Fibroblast of villous mesenchyme (primary cell): ENCODE results near the gene OSBPL10. TPM values are rescaled to one million over a fixed set of nuclear protein-coding genes. Genes with fewer than 3 reads are reported as not detected.

ENCODE experiments used
- DNase-seq: peaks from one replicate; pipeline ENCODE4 v3.0.0-alpha.2; 2010; ENCODE audit warnings: low read depth
- H3K4me3 ChIP-seq: 2 replicates; pipeline ENCODE4 v1.5.1; 2011; ENCODE audit warnings: low read depth, mild to moderate bottlenecking, low read length
- total RNA-seq: library from RNA; depleted of rRNA; stranded (reverse); fragments of >200 nt; gene quantifications from 2 replicates; pipeline ENCODE4 v1.2.3, GENCODE V29; 2012
- TF ChIP-seq, protein P1 (sequence below): IDR thresholded peaks from 2 replicates; pipeline ENCODE4 v1.5.1; 2012; ENCODE audit warnings: low read depth, mild to moderate bottlenecking, low read length; ENCODE audit not compliant: insufficient read depth

The OSBPL10 gene
- total RNA-seq, 1 donor = 7.3 TPM

DNA sequence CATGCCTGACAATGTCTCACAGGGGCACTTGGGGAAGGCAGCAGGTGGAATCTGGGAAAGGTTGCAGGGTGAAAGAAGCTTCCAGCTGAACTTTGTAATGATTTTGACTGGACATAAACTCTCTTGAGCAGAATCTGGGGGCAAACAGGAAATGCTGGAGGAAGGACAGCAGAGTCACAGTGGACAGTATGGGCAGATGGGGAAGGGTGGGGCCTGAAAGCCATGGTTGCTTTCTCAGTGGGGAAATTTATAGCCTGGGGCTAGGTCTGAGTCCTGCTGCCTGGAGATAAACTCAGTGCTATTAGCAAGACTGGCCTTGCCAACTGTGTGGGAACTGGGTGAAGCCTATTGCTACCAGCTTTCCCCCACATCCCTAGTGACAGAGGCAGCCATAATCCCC lies 203.2 kb downstream of the OSBPL10 start:
- no peak for DNase-seq
- TF ChIP-seq, protein P1, sequence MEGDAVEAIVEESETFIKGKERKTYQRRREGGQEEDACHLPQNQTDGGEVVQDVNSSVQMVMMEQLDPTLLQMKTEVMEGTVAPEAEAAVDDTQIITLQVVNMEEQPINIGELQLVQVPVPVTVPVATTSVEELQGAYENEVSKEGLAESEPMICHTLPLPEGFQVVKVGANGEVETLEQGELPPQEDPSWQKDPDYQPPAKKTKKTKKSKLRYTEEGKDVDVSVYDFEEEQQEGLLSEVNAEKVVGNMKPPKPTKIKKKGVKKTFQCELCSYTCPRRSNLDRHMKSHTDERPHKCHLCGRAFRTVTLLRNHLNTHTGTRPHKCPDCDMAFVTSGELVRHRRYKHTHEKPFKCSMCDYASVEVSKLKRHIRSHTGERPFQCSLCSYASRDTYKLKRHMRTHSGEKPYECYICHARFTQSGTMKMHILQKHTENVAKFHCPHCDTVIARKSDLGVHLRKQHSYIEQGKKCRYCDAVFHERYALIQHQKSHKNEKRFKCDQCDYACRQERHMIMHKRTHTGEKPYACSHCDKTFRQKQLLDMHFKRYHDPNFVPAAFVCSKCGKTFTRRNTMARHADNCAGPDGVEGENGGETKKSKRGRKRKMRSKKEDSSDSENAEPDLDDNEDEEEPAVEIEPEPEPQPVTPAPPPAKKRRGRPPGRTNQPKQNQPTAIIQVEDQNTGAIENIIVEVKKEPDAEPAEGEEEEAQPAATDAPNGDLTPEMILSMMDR = no peak
- no peak overlapping the region for H3K4me3 ChIP-seq

DNA sequence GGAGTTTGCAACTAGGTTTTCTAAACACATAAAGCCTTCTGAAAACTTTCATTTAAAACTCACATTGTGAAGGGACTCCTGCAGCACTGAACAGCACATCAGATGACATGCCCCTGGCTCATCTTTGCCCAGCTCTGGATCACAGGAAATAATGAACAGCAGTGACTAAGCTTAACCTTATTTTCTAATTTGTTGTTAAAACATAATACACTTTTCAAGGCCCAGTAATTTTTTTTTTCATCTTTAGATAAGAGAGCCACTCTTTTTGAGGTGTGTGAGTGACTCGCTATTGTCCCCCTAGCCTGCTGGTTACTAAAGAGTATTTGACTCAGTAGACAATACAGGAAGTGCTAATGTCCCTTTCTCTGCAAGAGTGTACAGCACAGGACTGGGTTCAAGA lies 204.0 kb downstream of the OSBPL10 start:
- TF ChIP-seq, protein P1 = no peak
- H3K4me3 ChIP-seq = no peak overlapping the region
- no peak for DNase-seq

DNA sequence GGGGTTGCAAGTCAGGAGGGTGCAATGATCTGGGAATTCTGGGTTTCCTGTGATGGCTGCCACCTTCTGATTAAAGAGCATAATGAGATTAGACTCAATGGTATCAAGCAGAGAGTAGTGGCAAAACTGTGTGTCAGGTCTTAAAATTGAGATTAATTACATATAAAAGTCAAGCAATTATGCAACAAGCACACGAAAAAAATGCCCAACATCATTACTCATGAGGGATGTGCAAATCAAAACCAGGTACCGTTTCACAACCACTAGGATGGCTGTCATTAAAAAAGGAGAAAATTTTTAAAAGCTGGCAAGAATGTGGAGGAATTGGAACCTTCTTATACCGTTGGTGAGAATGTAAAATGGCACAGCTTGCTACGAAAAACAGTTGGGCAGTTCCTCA lies 205.0 kb downstream of the OSBPL10 start:
- peak; percentile 50 for DNase-seq
- H3K4me3 ChIP-seq = no peak overlapping the region
- TF ChIP-seq, protein P1 = no peak

DNA sequence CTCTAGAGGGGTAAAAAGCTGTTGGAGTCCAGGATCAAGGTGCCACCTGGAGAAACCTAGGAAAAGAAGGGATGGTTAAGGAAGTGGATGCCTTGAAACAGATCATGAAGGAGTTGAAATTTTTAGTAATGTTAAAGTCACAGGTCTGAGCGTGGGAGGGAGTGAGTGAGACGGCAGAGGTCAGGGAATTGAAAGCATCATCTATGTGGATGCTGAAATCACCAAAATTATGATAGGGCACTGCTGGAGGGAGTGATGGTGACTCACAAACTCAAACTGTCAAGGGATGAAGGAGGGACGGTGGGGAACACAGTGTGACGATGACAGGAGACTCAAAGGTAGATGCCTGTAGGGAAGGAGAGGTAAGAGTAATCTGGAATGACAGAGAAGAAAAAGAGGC lies 205.7 kb downstream of the OSBPL10 start:
- TF ChIP-seq, protein P1 = no peak
- peak; percentile 33 for DNase-seq
- H3K4me3 ChIP-seq = no peak overlapping the region

DNA sequence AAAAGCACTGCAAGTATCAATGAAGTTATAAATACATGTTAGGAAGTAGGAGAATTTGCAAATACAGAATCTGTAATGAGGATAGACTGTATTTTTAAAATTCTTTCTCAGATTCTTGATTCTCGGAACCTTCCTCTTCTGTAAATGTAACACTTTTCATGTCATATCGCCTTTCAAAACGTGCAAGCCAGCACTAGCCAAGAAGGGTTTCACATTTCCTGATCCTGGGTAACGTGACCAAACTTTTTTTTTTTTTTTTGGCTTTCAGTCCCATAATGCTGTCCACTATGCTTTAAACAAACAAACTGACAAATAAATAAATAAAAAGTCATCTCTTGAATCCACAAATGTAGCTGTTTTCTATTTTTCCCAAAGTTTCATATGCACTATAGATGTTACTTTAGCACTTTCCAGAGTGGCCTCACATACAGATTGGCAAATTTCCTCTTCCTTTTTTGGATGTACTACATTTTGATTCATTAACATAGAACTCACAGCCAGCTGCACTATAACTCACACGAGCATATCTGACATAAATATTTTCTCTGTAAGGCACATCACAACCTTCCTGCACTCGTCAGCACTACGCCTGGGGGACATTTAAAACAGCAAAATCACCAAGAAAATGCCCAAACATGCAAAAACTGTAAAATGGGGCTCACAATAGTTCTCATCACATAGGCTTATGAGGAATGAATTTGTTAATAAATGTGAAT lies 208.1 kb downstream of the OSBPL10 start:
- TF ChIP-seq, protein P1 = no peak
- H3K4me3 ChIP-seq = no peak overlapping the region

DNA sequence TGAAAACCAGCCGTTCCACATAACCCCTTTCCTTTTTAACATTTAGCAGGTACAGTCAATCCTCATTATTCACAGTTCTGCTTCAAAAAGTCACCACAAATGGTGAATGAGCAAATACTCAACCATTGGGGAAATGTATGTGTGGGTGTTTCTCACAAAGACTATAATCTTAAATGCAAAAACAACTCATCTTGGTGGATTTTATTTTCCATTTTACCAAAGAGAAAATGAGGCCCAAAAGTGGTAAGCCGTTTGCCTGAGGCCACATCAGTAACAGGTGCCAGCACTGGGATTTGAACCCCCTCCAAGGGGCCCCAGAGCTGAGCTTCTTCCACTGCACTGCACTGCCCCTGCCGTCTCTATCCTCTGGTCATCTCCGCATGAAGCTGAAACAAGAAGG lies 208.8 kb downstream of the OSBPL10 start:
- TF ChIP-seq, protein P1 = no peak
- no peak for DNase-seq
- H3K4me3 ChIP-seq = no peak overlapping the region

More for the DNA sequence above, 208.1 kb downstream of the OSBPL10 start:
- no peak for DNase-seq
